Right kidney (tissue), 1 donor: ENCODE data around the gene CROCC.

Experiments
- DNase-seq: peaks from one replicate; pipeline ENCODE4 v3.0.0-alpha.2; 2016

CROCC gene

DNA sequence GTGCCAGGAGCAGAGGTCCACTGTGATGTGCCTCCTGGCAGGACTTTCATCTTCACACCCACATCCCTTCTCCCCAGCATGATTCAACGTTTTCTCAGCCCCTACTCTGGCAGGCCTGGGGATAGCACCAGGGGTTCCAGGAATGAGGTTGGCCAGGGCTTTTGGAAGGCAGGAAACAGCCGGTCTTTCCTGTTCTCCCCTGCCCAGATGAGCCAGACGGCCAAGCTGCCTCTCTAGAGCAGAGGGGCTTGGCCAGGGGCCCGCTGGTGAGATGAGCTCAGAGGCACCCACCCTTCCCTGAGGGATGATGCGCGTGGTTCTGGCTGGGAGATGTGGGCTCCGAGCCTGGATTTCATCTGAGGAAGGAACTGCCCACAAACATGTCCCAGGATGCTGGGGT lies 63.0 kb downstream of the CROCC start:
- no peak for DNase-seq

DNA sequence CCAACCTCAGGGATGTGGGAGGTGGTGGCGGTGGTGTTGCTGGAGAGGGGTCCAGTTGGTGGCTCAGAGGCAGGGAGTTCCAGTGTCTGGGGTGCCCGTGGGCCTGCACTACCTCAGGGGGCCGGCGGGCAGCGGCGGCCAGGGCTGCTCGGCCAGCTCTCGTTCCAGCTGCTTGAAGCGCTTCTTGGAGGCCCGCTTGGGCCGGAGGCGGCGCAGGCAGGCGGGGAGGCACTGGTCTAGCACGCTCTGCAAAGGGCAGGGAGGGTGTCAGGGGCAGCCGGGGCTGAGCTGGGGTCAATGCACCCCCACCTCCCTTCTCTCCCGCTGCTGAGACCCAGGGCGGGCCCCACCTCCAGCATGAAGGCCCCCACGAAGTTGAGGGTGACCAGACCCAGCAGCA lies 64.4 kb downstream of the CROCC start:
- no peak for DNase-seq

DNA sequence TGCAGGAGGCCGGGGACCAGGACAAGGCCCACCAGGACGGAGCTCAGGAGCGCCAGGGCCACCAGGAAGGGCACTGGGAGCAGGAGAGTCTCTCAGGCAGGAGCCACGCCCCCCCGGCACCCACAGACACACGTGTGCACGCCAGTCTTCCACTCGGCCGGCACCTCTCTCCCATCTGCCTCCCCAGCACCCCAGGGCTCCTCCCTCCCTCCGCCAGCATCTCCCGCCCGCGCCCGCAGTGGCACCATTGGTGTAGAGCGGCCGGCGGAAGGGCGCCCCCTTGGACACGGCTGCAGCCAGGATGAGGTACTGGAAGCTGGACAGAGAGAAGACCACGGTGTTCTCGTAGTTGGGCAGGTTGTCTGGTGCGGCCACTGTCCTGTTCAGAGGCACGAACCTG lies 64.8 kb downstream of the CROCC start:
- no peak for DNase-seq

DNA sequence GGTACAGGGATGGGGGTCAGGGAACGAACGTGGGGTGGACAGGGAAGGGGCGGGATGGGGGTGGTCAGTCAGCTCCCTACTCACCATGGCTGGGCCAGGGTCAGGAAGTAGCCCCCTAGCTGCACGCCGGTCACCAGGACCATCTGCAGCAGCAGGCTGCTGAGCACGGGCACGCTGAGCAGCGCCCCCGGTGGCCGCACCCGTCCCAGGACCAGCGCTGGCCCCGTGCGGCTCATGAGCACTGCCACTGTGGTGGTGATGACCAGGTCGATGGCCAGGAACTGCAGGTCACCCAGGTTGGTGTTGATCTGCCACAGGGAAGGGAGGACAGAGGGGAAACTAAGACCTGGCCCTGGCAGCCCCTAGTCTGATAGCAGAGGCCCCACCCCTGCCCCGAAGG lies 65.2 kb downstream of the CROCC start:
- no peak for DNase-seq

DNA sequence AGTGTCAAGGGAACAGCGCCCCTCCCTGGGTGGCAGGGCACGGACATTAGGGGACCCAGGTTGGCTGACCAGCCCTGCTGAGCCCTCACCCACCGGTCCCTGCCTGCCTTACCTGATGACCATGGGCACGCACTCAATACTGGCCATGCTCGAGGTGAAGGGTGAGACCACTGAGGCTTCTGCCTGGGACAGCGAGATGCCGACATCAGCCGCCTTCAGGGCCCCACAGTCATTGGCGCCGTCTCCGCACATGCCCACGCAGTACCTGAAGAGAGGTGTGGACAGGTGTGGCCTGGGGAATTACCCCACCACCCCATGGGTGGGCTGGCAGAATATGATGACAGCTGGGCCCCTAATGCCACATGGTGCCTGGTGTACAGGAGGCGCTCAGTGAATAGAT lies 66.5 kb downstream of the CROCC start:
- DNase-seq, result no peak

DNA sequence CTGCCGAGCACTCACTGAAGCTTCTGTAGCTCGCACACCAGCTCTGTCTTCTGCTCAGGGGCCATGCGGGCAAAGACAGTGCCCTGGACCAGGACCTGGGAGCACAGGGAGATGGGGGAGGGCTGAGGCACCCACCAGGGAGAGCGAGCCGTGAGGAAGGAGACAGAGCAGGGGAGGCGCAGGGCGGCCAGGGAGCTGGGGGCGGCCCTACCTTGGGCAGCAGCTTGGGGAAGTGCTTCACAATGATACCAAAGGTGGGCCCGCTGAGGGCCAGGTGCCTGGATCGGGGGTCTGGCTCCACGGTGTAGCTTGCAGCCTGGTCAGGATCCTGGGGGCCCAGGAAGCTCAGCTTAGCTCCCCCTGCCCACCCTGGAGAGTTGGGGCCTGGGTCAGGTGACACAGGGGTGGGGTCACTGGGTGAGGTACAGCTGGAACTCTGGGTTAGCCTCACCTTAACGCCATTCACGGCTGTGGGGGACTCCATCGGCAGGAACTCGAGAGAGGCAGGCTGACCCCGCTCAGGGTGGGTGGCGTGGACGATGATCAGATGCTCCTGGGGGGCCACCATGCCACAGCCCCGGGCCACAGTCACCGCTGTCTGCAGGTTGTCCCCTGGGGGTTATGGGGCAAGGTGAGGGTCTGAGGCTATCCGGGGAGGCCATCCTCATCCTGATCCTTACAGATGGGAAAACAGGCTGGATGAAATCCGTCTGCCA lies 68.1 kb downstream of the CROCC start:
- no peak for DNase-seq

DNA sequence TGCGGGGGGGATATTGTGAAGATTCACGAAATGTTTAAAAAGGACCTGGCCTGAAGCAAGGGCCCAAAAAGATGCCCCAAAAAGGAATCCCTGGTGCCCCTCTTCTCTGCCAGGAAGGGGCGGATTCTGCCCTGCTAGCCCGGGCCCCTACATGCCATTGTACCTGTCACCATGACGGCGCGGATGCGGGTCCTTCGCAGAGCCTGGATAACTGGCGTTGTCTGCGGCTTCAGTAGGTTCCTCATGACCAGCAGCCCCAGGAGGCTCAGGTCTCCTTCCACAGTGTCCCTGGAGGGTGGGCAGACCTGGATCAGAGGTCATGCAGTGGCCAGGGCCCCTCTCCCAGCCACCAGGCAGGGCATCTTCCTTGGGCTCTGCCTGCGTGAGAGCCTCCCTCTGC lies 69.8 kb downstream of the CROCC start:
- no peak for DNase-seq

DNA sequence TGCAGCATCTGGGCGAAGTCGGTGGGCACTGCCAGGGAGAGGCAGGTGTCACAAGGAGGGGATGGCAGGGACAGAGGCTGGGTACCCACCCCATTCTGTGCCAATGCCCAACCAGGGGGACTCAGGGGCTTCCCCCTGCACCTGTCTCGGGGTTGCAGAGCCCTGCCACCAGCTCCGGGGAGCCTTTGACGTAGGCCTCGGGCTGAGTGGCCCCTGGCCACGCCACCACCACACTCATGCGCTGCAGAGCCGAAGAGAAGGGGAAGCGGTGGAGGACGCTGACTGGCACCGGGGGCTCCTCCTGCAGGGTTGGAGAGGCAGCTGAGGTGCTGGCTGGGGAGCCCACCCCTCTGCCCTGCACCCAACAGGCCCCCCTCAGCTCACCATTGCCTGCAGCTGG lies 70.4 kb downstream of the CROCC start:
- no peak for DNase-seq

DNA sequence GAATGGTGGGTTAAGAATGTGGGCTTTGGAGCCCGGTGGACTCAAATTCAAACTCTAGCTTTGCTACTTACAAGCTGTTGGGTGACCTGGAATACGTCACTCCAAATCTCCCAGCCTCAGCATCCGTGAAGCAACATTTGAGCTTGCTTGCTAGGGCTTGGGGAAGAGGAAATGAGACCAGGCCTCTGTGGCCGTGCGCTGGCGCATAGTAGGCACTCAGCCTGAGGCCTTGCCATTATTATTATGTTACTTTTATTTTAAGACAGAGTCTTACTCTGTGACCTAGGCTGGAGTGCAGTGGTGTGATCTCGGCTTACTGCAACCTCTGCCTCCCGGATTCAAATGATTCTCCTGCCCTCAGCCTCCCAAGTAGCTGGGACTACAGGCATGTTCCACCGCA lies 70.9 kb downstream of the CROCC start:
- DNase-seq, result no peak

DNA sequence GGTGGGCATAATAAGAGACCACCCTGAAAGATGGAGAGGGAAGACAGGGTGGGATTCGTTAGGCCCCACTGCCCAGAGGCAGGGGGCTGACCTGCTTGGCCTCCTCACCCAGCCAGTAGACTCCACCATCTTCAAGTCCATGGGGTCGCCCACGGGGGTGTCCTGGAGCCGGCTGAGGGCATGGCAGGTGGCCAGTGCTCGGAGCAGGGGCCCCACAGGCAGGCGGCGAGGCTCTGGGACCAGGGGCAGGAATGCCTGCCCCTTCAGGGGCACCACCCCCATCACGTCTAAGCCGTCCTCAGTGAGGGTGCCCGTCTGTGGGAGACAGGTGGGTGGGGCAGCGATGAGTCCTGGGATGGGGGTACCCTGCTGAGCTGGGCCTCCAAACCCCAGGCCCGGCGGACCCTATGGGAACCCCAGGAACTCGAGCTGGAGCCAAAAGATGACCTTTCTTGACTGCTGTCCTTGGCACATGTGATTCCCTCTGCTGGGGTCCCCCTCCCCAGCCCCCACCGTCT lies 71.8 kb downstream of the CROCC start:
- DNase-seq, result no peak

DNA sequence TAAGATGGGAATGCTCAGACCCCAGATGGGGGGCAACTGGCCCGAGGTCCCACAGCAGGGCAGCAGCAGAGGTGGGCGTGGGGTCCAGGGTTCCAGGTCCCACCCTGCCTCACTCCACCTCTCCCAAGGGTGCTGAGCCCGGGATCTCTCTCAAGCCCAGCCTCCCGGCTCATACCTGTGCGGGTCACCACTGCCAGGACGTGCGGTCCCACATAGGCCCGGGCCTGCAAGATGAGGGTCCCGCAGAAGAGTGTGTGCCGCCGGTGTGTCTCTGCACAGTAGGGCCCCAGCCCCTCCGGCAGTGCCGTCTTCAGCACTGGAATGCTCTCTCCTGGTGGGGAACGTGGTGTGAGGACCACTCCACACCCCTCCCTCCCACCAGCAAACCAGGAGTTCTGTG lies 75.1 kb downstream of the CROCC start:
- no peak for DNase-seq

DNA sequence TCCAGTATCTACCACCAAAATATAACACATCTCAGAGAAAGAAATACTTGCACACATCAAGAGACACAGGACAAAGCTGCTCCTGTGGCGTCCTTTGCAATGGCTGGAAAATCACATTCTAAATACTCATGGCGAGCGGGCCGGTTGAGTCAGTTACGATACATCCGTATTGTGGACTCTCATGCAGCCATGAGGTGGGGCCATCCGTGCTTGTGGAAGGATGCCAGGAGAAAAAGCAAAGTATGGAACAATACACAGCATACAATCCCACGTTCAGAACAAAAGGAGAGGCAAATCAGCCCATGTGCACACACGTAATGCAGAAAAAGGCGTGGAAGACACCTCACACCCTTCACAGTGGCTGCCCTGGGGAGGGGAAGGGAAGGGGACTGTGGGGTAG lies 76.9 kb downstream of the CROCC start:
- no peak for DNase-seq

DNA sequence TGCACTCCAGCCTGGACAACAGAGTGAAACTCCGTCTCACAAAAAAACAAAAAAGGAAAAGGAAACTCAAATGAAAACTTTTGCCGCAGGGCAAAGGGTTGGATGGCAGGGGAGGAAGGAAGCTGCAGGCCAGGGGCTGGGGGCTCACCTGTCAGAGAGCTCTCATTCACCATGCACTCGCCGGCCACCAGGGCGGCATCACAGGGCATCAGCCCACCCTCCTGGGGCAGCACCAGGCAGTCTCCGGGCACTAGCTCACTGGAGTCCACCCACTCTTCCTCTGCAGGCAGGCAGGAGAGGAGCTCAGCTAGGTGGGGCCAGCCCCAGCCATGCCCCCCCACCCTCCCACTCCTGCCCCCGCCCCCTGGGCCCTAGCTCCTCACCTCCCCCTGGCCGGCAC lies 78.1 kb downstream of the CROCC start:
- no peak for DNase-seq

DNA sequence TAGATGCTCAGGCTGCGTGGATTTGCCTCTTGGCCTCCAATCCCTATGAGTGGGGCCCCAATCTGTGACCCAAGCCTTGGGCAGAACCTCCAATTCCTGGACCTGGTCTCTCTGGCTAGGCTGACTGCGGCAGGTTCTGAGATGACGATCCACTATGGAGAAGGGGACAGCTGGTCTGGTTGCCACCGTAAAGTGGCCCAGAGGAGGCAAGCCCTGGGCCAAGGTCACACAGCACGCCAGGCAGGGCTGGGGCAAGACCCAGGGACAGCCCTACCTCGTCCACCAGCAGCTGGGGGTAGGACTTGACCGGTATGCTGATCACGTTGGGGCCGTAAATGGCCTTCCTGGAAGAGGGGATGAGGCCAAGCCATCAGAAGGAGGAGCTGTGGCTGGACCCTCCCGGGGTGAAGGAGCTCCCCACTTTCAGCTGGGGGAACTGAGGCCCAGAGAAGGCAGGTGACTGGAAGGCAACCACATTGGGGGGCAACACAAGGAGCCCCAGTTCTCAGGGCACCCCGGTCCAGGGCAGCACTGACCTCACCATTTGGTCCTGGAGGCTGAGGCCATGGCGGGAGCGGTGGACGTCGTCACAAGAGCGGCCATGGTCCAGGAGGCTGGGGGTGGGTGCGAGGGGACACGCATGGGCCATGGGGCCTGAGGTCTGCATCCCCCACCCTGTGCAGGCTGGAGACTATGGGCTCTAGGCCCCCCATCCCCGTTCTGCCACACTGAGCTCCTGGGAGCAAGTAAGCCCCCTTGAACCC lies 80.2 kb downstream of the CROCC start:
- no peak for DNase-seq

DNA sequence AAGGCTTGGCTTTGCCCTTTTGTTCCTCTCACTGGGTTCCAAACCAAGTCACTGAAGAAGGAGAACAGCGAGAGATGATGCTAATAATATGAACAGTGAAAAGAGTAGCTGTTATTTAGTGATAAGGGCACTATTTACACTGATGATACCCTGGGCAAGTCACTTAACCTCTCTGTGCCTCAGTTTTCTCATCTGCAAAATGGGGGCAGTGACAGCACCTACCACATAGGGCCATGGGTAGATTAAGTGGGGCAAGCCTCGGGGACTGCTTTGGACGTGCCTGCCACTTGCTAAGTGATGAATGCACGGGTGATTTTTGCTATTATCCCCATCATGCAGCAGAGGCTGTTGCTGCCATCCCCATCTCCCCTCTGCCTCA lies 80.8 kb downstream of the CROCC start:
- DNase-seq, result no peak

DNA sequence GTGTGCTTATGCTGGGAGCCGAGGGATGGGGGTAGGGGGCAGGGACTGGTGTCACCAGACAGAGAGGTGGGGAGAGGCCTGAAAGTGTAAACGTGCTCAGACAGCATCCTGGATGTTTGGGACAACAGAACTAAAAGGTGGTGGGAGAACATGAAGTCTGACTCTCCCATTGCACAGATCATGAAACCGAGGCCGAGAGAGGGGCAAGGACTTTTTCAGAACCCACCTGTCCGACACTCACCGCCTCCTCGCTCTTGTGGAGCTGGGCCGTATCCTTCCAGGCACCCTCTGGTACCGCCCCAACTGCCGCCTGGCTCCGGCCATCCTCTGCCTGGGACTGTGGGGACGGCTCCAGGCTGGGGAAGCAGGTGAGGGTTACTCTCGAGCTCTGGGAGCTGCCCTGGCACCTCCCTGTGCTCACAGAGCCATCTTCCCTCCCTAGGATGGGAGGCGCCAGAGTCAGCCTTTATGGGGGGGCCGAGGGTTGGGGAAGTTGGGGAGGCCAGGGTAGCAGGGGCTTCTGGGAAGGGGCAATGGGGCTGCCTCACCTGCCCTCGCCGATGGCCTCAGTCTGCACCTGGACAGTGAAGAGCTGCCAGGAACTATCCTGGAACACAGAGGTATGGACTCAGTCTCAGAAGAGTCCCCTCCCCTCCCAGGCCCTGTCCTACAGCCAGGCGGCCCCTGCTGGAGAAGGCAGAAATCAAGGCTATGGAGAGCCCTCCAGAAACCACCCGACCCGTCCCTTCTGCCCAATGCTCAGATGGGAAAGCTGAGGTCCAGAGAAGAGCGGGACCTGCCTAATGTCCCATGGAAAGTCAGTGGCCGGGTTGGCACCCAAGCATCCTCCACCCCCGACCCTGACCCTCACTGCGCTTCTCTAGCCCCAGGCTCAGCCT lies 83.0 kb downstream of the CROCC start:
- DNase-seq, result no peak

DNA sequence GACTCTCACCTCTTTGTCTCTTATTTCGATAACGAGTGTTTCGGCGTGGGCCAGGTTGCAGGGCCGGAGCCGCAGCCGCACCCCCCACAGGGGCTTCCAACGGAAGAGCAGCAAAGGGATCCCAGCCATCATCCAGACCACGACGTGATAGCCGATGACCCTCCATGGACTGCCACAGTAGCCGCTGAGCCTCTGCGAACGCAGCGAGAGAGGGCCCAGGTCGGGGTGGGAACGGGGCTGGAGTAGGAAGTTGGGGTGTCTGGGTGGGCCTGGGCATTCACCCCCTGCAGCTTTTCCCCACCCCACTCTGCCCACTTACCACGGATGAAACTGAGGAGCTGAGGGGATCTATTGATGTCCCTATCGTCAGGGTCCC lies 83.6 kb downstream of the CROCC start:
- DNase-seq, result no peak

DNA sequence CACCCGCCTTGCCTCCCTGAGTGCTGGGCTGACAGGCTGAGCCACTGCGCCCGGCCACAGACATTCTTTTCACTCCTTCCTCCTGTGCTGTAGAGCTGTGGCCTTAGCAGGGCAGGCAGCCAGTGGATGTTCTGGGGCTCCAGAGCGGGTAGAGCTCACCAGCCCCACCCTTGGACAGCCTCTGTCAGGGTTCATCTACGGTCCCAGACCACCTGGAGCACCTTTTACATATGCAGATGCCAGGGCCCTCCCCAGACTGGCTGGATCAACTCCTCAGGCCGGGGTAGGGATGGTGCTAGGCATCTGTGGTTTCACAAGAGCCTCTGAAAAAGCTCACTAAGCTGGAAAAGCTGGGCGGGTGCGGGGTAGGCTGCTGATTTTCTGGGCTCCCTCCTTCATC lies 85.4 kb downstream of the CROCC start:
- DNase-seq, result no peak

DNA sequence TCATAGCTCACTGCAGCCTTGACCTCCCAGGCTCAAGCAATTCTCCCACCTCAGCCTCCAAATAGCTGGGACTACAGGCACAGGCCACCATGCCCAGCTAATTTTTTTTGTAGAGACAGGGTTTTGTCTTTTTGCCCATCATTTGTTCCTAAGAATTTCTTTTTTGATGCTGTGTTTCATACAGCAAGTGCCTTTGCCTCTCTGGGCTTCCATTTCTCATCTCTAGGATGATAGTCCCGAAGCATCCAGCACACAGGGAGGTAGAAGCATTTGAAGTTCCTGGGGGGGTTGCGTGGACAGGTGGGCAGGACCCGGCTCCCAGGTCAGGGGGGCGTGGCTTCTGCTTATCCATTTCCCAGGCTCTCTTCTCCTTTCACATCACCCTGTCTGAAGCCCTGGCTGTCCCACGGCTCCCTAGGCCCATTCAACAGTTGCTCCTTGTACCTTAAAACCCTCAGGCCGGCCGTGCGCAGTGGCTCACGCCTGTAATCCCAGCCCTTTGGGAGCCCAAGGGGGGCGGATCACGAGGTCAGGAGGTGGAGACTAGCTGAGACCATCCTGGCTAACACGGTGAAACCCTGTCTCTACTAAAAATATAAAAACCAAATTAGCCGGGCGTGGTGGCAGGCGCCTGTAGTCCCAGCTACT lies 86.6 kb downstream of the CROCC start:
- DNase-seq, result no peak

DNA sequence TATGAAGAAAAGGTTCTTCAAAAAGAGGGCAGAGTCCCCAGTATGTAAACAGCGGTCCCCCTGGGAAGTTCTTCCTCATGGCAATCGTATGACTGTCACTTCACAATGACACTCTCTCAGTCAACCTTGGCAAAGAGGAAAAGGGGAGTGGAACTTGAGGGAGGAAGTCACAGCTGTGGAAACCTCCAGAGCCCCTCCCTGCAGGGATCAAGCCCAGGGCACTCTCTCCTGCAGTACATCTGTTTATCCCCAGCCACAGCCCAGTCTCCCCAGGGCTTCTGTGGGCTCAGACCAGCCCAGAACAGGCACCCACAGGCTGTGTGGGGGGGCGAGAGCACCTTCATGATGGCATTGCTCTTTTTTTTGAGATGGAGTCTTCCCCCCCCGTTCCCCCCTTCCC lies 88.0 kb downstream of the CROCC start:
- DNase-seq, result no peak

DNA sequence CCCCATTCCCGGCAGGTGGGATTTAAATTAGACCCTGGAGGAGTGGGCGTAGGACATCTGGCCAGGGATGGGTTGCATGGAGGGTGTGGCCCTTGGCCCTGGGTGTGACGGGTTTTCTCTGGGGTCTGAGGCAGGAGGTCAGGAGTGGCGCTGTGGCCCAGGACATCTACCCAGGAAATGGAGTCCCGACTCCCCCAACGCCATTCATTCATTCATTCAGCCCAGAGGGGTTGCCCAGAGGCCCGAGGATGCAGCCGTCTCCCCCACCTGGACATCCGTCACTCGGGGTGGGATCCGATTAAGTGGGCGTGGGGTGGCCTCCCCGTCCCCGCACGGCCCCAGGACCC lies 89.3 kb downstream of the CROCC start:
- DNase-seq, result peak; percentile 9

DNA sequence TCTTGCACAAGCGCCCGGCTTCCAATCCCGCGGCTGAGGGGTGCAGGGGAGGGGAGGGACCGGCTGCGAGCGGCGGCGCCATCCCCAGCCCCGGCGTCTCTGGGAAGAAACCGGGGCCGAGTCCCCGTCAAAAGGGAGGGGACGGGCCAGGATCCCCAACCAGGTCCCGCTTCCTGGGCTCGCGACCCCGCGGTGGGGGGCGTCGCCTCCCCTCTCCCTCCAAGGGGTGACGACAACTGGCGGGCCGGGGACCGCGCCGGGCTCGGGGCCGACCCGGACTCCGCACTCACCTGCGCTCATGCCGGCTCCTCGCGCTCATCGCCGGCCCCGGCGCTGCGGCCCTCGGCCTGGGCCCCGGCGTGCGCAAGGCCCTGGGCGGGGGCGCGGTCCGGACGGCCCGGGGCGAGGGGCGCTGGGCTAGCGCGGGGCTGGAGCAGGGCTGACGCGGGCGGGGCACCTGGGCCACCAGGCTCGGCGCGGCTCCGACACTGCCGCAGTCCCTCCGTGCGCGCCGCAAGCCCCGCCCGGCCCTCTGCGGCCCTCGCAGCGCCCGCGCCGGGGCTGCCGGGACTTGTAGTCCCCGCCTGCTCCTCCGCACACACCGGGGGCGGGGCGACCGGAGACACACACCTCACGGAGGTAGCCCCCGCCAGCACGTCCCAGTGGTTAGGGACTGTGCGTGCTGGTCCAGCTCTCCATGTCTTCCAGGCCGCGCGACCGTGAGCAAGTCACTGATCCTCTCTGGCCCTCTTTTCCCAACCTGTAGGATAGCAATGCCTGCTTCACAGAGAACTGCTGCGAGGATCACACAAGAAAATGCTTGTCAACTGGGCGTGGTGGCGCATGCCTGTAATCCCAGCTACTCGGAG lies 89.9 kb downstream of the CROCC start, which contains the start of gene ATP13A2:
Gene ATP13A2 (minus strand): TSS at position 490 of the 869 bp plus-strand sequence. CDS start 190 bp downstream, at position 300.
- peak; percentile 81 for DNase-seq
